ENCODE measurements around the gene MLLT10.

DNA sequence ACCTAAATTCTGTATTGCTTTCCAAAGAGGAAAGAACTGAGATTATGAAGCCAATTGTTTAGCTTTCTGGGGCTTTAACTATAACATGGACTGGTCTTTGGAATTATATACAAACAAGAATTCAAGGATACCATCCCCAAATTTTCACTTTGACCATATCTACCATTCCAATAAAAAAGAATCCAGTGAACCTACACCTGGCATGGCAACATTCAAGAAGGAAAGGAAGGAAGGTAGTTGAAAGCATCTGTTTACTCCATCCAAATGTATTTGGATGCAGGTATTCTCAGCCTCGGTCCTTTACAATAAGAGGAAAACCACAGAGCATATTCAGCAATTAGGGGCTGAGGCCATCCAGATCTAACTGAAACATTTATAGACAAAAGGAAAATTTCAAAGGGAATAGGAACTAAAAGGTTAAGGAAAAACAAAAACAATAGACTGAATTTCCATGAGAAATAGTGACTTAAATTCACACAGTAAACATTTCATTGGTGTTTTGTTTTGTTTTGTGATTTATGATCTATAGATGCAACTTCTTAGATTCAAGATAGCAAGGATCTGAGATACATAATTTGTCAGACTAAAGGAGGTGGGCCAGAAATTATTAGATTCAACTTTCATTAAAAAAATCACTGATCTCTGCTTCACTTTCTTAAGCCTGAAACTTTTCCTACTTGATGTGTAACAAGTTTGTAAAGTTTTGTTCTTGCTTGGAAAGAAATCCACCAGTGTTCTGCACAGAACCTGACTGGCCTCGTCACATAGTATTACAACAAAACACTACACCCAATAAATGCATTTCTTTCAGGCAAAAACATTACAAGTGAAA is 21.2 kb upstream of the MLLT10 start:
- TF ChIP-seq, protein P1, sequence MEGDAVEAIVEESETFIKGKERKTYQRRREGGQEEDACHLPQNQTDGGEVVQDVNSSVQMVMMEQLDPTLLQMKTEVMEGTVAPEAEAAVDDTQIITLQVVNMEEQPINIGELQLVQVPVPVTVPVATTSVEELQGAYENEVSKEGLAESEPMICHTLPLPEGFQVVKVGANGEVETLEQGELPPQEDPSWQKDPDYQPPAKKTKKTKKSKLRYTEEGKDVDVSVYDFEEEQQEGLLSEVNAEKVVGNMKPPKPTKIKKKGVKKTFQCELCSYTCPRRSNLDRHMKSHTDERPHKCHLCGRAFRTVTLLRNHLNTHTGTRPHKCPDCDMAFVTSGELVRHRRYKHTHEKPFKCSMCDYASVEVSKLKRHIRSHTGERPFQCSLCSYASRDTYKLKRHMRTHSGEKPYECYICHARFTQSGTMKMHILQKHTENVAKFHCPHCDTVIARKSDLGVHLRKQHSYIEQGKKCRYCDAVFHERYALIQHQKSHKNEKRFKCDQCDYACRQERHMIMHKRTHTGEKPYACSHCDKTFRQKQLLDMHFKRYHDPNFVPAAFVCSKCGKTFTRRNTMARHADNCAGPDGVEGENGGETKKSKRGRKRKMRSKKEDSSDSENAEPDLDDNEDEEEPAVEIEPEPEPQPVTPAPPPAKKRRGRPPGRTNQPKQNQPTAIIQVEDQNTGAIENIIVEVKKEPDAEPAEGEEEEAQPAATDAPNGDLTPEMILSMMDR (IDR thresholded peaks at IDR 0.05; ENCODE audit: low read length), result no peak
- TF ChIP-seq EZH2 (IDR thresholded peaks at IDR 0.05; ENCODE audit: borderline replicate concordance, low read length), result no peak
